GM19025 (cell line): ENCODE results near the gene PTGIR.
"Not testable (repeated sequence)": the region's sequence is repeated elsewhere in the genome, so short reads cannot be mapped to it uniquely, and the experiment has no call there.

Experiments used
- ATAC-seq: cut with Tn5 transposase; IDR thresholded peaks from one replicate; pipeline ENCODE4 v1.9.1; 2021; ENCODE audit warnings: mild to moderate bottlenecking, low read depth, moderate library complexity; ENCODE audit not compliant: unreplicated experiment

Gene PTGIR

GRCh38 chr19:46639358-46640182, 14.7 kb upstream of the PTGIR start:
- no peak for ATAC-seq

- ATAC-seq = no peak
Observed at GRCh38 chr19:46637224-46637623, 12.3 kb upstream of the PTGIR start.

- no peak for ATAC-seq
Observed at GRCh38 chr19:46635920-46636761, 11.3 kb upstream of the PTGIR start, which contains the start of gene GNG8. TSS of gene GNG8 (minus strand) at chr19:46636202. CDS start at chr19:46634682, 1,520 bp downstream.

DNA sequence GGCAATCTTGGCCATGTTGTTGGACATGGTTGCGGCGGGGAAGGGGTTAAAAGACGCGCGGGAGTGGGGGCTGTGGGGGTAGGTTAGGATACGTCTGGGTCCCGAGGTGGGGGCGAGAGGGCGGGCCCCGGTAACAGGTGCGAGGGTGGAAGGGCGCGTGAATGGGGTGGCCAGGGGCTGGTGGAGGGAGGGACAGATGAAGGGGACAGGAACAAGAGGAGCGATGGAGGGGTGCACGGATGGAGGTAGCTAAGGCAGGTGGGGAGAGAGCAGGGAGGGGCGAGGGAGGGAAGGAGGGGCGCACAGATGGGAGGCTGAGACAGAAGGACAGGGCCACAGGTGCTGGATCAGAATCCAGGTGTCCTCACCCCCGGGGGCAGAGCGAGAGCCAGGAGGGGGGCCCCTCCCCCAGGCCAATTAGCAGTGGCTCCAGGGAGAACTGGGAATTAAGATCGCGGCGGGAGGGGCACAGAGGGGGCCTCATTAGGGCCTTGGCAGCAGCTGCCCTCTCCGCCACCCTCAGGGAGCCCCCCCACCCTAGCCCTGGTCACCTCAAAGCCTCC, 9.8 kb upstream of the PTGIR start:
- no peak for ATAC-seq

DNA sequence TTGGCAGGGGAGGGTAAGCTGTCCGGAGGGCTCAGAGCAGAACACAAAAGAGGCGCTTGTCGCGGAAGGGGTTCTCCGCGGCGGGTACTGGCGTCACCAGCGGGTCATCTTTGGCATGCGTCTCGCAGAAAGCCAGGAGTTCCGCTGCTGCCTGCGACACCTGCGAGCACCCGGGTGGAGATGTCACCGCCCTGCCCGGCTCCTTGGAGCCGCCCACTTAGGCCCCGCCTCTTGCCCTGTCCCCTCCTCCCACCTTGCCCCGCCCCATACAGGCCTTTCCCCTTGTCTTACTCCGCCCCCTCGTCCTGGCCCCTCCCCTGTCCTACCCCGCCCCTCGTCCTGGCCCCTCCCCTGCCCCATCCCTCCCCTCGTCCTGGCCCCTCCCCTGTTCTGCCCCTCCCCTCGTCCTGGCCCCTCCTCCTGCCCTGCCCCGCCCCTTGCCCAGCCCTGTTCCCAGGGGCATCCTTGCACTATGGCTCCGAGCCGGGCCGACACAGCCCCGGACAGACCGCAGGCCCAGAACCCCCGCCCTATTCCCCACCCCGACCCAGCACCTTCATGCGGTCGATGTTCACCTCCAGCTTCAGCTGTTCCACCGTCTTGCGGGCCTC, 9.3 kb upstream of the PTGIR start:
- peak; percentile 42 for ATAC-seq

- ATAC-seq = no peak
Observed at GRCh38 chr19:46633130-46633529, 8.2 kb upstream of the PTGIR start.

GRCh38 chr19:46631481-46631880, 6.6 kb upstream of the PTGIR start:
- ATAC-seq = no peak

DNA sequence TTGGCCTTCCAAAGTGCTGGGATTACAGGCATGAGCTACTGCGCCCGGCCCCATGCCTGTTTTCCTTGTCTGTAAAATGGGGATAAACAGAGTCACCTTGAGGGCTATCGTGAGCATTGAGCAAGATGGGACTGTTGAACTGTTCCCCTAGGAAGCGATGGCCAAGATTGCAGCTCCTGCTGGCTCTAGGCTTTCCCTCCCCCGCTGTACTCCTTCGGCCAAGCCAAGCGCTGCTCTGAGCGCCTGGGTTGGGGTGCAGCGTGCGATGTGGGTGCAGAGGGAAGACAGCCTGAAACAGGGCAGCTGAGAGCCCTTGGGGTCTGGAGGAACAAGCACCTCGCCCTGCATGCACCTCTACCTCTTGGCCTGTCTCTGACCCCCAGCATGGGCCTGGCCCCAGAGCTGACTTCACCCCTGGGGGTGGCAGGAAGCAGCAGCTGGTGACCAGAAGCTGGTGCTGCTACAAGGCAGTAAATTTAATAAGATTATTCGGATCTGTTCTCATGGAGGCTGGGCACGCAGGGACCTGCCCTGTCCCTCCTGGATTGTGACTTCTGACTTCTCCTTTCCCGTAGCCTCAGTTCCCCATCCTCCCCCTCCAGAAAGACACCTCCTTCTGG, 5.8 kb upstream of the PTGIR start:
- ATAC-seq = no peak

GRCh38 chr19:46629546-46630025, 4.7 kb upstream of the PTGIR start:
- ATAC-seq = no peak

DNA sequence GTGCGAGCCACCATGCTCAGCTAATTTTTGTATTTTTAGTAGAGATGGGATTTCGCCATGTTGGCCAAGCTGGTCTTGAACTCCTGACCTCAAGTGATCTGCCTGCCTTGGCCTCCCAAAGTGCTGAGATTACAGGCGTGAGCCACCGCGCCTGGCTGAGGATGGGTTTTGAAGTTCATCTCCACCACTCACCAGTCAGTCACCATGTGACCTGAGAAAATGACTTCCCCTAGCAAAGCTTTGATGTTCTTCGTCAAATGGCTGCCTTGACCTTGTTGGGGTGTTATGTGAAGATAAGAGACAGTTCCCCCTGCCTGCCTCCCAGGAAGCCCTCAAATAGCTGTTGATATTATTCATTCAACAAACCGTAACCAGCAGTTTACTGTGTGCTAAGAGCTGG, 4.1 kb upstream of the PTGIR start:
- not testable (repeated sequence) for ATAC-seq

- no peak for ATAC-seq
Observed at GRCh38 chr19:46626446-46626845, 1.6 kb upstream of the PTGIR start.

GRCh38 chr19:46625731-46626130, 842 bp upstream of the PTGIR start:
- no peak for ATAC-seq

DNA sequence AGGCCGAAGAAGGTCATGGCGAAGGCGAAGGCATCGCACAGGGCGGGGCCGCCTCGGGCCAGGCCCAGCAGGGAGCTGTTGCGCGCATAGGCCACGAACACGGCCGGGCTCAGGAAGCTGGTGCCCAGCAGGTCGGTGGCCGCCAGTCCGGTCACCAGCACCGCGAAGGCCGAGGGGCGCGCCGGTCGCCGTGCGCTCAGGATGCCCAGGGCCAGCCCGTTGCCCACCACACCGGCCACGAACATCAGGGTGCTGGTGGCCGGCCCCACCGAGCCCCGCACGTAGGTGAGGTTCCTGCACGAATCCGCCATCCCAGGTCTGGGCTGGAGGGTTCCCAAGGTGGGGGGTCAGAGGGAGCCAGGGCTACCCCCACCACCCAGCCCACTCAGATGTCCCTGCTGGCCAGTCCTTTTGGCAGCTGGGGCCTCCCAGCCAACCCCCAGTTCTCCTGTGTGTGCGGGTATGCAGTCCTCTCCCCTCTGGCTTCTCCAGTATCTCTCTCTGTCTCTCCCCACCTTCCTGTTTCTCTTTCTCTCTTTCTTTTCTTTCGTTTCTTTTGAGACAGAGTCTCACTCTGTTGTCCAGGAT, 880 bp downstream of the PTGIR start:
- ATAC-seq = no peak

DNA sequence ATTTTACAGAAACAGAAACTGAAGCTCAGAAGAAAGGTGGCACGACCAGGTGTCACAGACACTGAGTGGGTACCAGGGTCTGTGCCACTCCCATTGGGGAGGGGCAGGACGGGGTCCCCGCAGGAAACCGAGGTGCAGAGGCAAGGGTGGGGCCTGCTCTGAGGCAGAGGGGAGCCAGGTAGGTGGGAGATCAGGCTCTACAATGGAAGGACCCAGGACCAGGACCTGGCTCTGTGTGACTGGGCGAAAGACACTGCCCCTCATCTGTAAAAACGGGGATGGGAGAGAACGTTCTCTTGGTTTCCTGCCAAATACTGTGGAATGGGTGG, 2.8 kb downstream of the PTGIR start:
- ATAC-seq = no peak

- no peak for ATAC-seq
Observed at GRCh38 chr19:46621191-46622117, 3.4 kb downstream of the PTGIR start.

- ATAC-seq = no peak
Observed at GRCh38 chr19:46620716-46621115, 4.2 kb downstream of the PTGIR start.

GRCh38 chr19:46620267-46620666, 4.6 kb downstream of the PTGIR start:
- no peak for ATAC-seq

- no peak for ATAC-seq
Observed at GRCh38 chr19:46618670-46619231, 6.1 kb downstream of the PTGIR start.

GRCh38 chr19:46617601-46618000, 7.3 kb downstream of the PTGIR start:
- no peak for ATAC-seq
